Body of pancreas (tissue), 4 donors: Measurements from ENCODE around the gene PDE11A.

Experiments
- CTCF ChIP-seq, 7 experiments: fragments of 450-650 bp in 4 of 7; fragments of 200-600 bp in 3 of 7; sonication (generic) in 3 of 7; IDR thresholded peaks; one replicate each; pipeline ENCODE4 v1.5.1; 2016 to 2019; ENCODE audit warnings: antibody characterized with exemption in 7 of 7
- POLR2A ChIP-seq, 3 donors: fragments of 450-650 bp; IDR thresholded peaks; one replicate each; pipeline ENCODE4 v1.6.1; 2016; ENCODE audit warnings: antibody characterized with exemption in 3 of 3, mild to moderate bottlenecking in 2 of 3

GRCh38 chr2:177603768-177604167 is 468.8 kb downstream of the PDE11A start:
- TF ChIP-seq CTCF (IDR thresholded peaks at IDR 0.05) (no peak), POLR2A (IDR thresholded peaks at IDR 0.05) (no peak)
